Neuronal stem cell (in vitro differentiated cells): Measurements from ENCODE around the gene GID8.
A peak's percentile ranks its signal among the peaks of the same experiment; 100 is the strongest.

Experiments used
- DNase-seq: peaks from one replicate; pipeline ENCODE4 v3.0.0-alpha.2; 2013; ENCODE audit warnings: low spot score
- H2AFZ ChIP-seq: one replicate; pipeline ENCODE4 v1.6.1; 2013; ENCODE audit warnings: mild to moderate bottlenecking, low read length, inconsistent platforms
- H2AK5ac ChIP-seq: 2 replicates; pipeline ENCODE4 v1.6.1; 2013; ENCODE audit warnings: low read depth, mild to moderate bottlenecking, inconsistent platforms, low read length, moderate library complexity, mixed read lengths
- H2BK120ac ChIP-seq: 2 replicates; pipeline ENCODE4 v1.6.1; 2013; ENCODE audit warnings: low read depth, mild to moderate bottlenecking, inconsistent platforms, low read length, moderate library complexity, mixed read lengths
- H2BK12ac ChIP-seq: one replicate; pipeline ENCODE4 v1.6.1; 2013; ENCODE audit warnings: low read length, inconsistent platforms
- H2BK15ac ChIP-seq: 2 replicates; pipeline ENCODE4 v1.6.1; 2013; ENCODE audit warnings: mild to moderate bottlenecking, low read length, inconsistent platforms, mixed read lengths
- H2BK5ac ChIP-seq: one replicate; pipeline ENCODE4 v1.6.1; 2013; ENCODE audit warnings: inconsistent platforms, mild to moderate bottlenecking, low read length, moderate library complexity
- H3K14ac ChIP-seq: one replicate; pipeline ENCODE4 v1.6.1; 2013; ENCODE audit warnings: low read length, inconsistent platforms
- H3K18ac ChIP-seq: 2 replicates; pipeline ENCODE4 v1.6.1; 2013; ENCODE audit warnings: low read length, inconsistent platforms
- H3K23ac ChIP-seq: 2 replicates; pipeline ENCODE4 v1.6.1; 2013; ENCODE audit warnings: low read depth, mild to moderate bottlenecking, mixed read lengths, low read length, inconsistent platforms; ENCODE audit not compliant: poor library complexity
- H3K27ac ChIP-seq: replicated peaks from 3 replicates; pipeline ENCODE4 v1.5.1; 2013; ENCODE audit warnings: low read length, inconsistent platforms
- H3K27me3 ChIP-seq, 3 experiments: 2 replicates each; pipeline ENCODE4 v1.6.1; 2013; ENCODE audit warnings: low read length in 3 of 3, mild to moderate bottlenecking in 2 of 3, inconsistent platforms in 1 of 3, low read depth in 1 of 3, mixed read lengths in 1 of 3, moderate library complexity in 1 of 3; ENCODE audit not compliant: control insufficient read depth in 3 of 3, insufficient read depth in 3 of 3
- H3K36me3 ChIP-seq, 2 donors: replicated peaks in 1 of 2; 2 replicates each; pipeline ENCODE4 v1.6.1; 2013; ENCODE audit warnings: low read length in 2 of 2; ENCODE audit not compliant: control insufficient read depth in 2 of 2, insufficient read depth in 2 of 2
- H3K4ac ChIP-seq: 2 replicates; pipeline ENCODE4 v1.6.1; 2013; ENCODE audit warnings: inconsistent platforms, mild to moderate bottlenecking, low read length, moderate library complexity
- H3K4me1 ChIP-seq, 2 donors: 1 replicate in 1 of 2; 2 replicates in 1 of 2; pipeline ENCODE4 v1.6.1; 2013; ENCODE audit warnings: low read length in 2 of 2, low read depth in 1 of 2; ENCODE audit not compliant: control insufficient read depth in 2 of 2, insufficient read depth in 1 of 2
- H3K4me2 ChIP-seq: one replicate; pipeline ENCODE4 v1.6.1; 2013; ENCODE audit warnings: mild to moderate bottlenecking, low read length, inconsistent platforms; ENCODE audit not compliant: insufficient read depth, poor library complexity, severe bottlenecking
- H3K4me3 ChIP-seq, 2 donors: 2 replicates each; pipeline ENCODE4 v1.5.1; 2013; ENCODE audit warnings: low read length in 2 of 2, mild to moderate bottlenecking in 2 of 2, inconsistent platforms in 1 of 2, moderate library complexity in 1 of 2
- H3K79me1 ChIP-seq: one replicate; pipeline ENCODE4 v1.6.1; 2013; ENCODE audit warnings: low read depth, mild to moderate bottlenecking, inconsistent platforms, low read length, moderate library complexity
- H3K9ac ChIP-seq: one replicate; pipeline ENCODE4 v1.6.1; 2013; ENCODE audit warnings: mild to moderate bottlenecking, low read depth, low read length, inconsistent platforms; ENCODE audit not compliant: poor library complexity
- H3K9me3 ChIP-seq, 2 donors: replicated peaks in 1 of 2; 2 replicates each; pipeline versions ENCODE3 to v1.6.1; 2013; ENCODE audit warnings: low read length in 2 of 2, mild to moderate bottlenecking in 2 of 2, inconsistent platforms in 1 of 2, low read depth in 1 of 2, mixed read lengths in 1 of 2, moderate library complexity in 1 of 2; ENCODE audit not compliant: control insufficient read depth in 2 of 2, insufficient read depth in 1 of 2
- H4K8ac ChIP-seq: one replicate; pipeline ENCODE4 v1.6.1; 2013; ENCODE audit warnings: low read depth, mild to moderate bottlenecking, inconsistent platforms, low read length, moderate library complexity
- H4K91ac ChIP-seq: one replicate; pipeline ENCODE4 v1.6.1; 2013; ENCODE audit warnings: low read length, low read depth, mild to moderate bottlenecking, inconsistent platforms; ENCODE audit not compliant: poor library complexity
- WGBS, 2 donors: extraction: QIAGEN DNeasy Blood & Tissue Kit; methylation state at CpG; one replicate each; pipeline ENCODE4 v1.1.7; 2013; ENCODE audit warnings: missing lambda C conversion rate in 2 of 2, mixed read lengths in 1 of 2; ENCODE audit not compliant: insufficient read length in 2 of 2, insufficient replicate concordance in 1 of 2; ENCODE audit errors: extremely low coverage in 2 of 2; 5-methylcytosine and 5-hydroxymethylcytosine counted together

The GID8 gene

GRCh38 chr20:62889871-62890270 is 48.1 kb upstream of the GID8 start:
- H3K4me3 ChIP-seq = peak overlapping the region in 1 of 2 donors; percentile 27
- no peak overlapping the region for H3K4me2 ChIP-seq
- H2BK12ac ChIP-seq = no peak overlapping the region
- H3K4ac ChIP-seq = no peak overlapping the region
- H2AFZ ChIP-seq = no peak overlapping the region
- peaks cover 59 to 93% of the 10 kb centered on the region in 2 donors for H3K36me3 ChIP-seq
- H2AK5ac ChIP-seq = no peak overlapping the region
- H3K79me1 ChIP-seq = peaks cover 5% of the 10 kb centered on the region
- H3K27ac ChIP-seq = no peak overlapping the region
- no peak for DNase-seq
- H3K23ac ChIP-seq = no peak overlapping the region
- peaks cover 0 to 10% of the 10 kb centered on the region in 2 donors for H3K9me3 ChIP-seq
- no peak overlapping the region for H2BK120ac ChIP-seq
- H2BK5ac ChIP-seq = no peak overlapping the region
- H4K8ac ChIP-seq = no peak overlapping the region
- no peak overlapping the region for H3K18ac ChIP-seq
- WGBS, 2 donors = no CpG with 5 or more reads among the region's 9 CpGs
- H2BK15ac ChIP-seq = no peak overlapping the region
- H3K14ac ChIP-seq = no peak overlapping the region
- no peaks in the 10 kb centered on the region for H3K27me3 ChIP-seq
- no peak overlapping the region for H3K9ac ChIP-seq
- H3K4me1 ChIP-seq = peaks cover 0 to 2% of the 10 kb centered on the region in 2 donors
- no peak overlapping the region for H4K91ac ChIP-seq

- no peak overlapping the region for H3K23ac ChIP-seq
- no peaks in the 10 kb centered on the region for H3K27me3 ChIP-seq
- H2BK5ac ChIP-seq = no peak overlapping the region
- no peak overlapping the region for H3K18ac ChIP-seq
- no peak overlapping the region for H4K91ac ChIP-seq
- WGBS, 2 donors = no CpG with 5 or more reads among the region's 7 CpGs
- no peak overlapping the region for H3K27ac ChIP-seq
- no peak overlapping the region for H4K8ac ChIP-seq
- H2BK15ac ChIP-seq = no peak overlapping the region
- H3K9me3 ChIP-seq = peaks cover 0 to 10% of the 10 kb centered on the region in 2 donors
- no peak overlapping the region for H3K4ac ChIP-seq
- peaks cover 59 to 98% of the 10 kb centered on the region in 2 donors for H3K36me3 ChIP-seq
- H2BK12ac ChIP-seq = no peak overlapping the region
- no peak overlapping the region for H3K14ac ChIP-seq
- no peak overlapping the region for H3K9ac ChIP-seq
- DNase-seq = no peak
- H3K4me1 ChIP-seq = peaks cover 0 to 2% of the 10 kb centered on the region in 2 donors
- no peak overlapping the region for H2AK5ac ChIP-seq
- peaks cover 5% of the 10 kb centered on the region for H3K79me1 ChIP-seq
- no peak overlapping the region for H3K4me3 ChIP-seq
- H3K4me2 ChIP-seq = no peak overlapping the region
- no peak overlapping the region for H2AFZ ChIP-seq
- H2BK120ac ChIP-seq = no peak overlapping the region
These were observed 47.5 kb upstream of the GID8 start for GRCh38 chr20:62890444-62890843.

- H3K4me3 ChIP-seq = no peak overlapping the region
- no peak overlapping the region for H3K27ac ChIP-seq
- H3K18ac ChIP-seq = no peak overlapping the region
- no peak overlapping the region for H4K91ac ChIP-seq
- WGBS, 2 donors = no CpG with 5 or more reads among the region's 15 CpGs
- no peak overlapping the region for H2AFZ ChIP-seq
- H3K79me1 ChIP-seq = peaks cover 5% of the 10 kb centered on the region
- H2BK5ac ChIP-seq = no peak overlapping the region
- no peaks in the 10 kb centered on the region for H3K27me3 ChIP-seq
- H3K23ac ChIP-seq = no peak overlapping the region
- no peak overlapping the region for H4K8ac ChIP-seq
- H2BK15ac ChIP-seq = no peak overlapping the region
- peaks cover 62 to 100% of the 10 kb centered on the region in 2 donors for H3K36me3 ChIP-seq
- H2BK12ac ChIP-seq = no peak overlapping the region
- peaks cover 0 to 2% of the 10 kb centered on the region in 2 donors for H3K4me1 ChIP-seq
- H2BK120ac ChIP-seq = no peak overlapping the region
- no peak overlapping the region for H3K4ac ChIP-seq
- no peak overlapping the region for H3K4me2 ChIP-seq
- H3K9me3 ChIP-seq = peaks cover 0 to 10% of the 10 kb centered on the region in 2 donors
- DNase-seq = no peak
- no peak overlapping the region for H3K14ac ChIP-seq
- H2AK5ac ChIP-seq = no peak overlapping the region
- no peak overlapping the region for H3K9ac ChIP-seq
These were observed 46.8 kb upstream of the GID8 start for GRCh38 chr20:62891111-62891510.

- peaks cover 56 to 100% of the 10 kb centered on the region in 2 donors for H3K36me3 ChIP-seq
- H3K9ac ChIP-seq = no peak overlapping the region
- no peak overlapping the region for H3K18ac ChIP-seq
- DNase-seq = no peak
- H2AK5ac ChIP-seq = no peak overlapping the region
- H3K79me1 ChIP-seq = peaks cover 5% of the 10 kb centered on the region
- H2BK15ac ChIP-seq = no peak overlapping the region
- H4K91ac ChIP-seq = no peak overlapping the region
- no CpG with 5 or more reads among the region's 25 CpGs for WGBS, 2 donors
- H3K4me3 ChIP-seq = no peak overlapping the region
- H2BK120ac ChIP-seq = no peak overlapping the region
- H2BK12ac ChIP-seq = no peak overlapping the region
- no peaks in the 10 kb centered on the region for H3K4me1 ChIP-seq
- H3K9me3 ChIP-seq = peaks cover 0 to 10% of the 10 kb centered on the region in 2 donors
- no peak overlapping the region for H3K27ac ChIP-seq
- H2AFZ ChIP-seq = no peak overlapping the region
- no peak overlapping the region for H3K4me2 ChIP-seq
- no peak overlapping the region for H2BK5ac ChIP-seq
- H3K4ac ChIP-seq = no peak overlapping the region
- no peak overlapping the region for H4K8ac ChIP-seq
- no peak overlapping the region for H3K23ac ChIP-seq
- no peak overlapping the region for H3K14ac ChIP-seq
- no peaks in the 10 kb centered on the region for H3K27me3 ChIP-seq
These were observed 45.3 kb upstream of the GID8 start for GRCh38 chr20:62892348-62893304.
